ENCODE data around the gene VEZT.

DNA sequence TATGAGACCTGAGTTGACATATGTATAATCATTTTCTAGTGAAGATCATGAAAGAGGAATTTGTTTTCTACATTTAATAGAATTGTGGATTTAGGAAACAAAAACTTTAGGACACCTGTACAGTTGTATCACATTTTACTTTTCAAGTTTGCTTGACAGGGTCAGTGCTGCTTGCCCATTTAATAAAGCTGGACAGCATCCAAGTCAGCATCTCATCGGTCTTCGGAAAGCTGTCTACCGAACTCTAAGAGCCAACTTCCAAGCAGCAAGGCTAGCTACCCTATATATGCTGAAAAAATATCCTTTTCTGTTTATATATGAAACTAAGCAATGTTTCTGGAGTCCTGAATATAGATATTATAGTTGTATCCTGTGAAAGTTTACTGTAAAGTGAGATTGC is 52.3 kb downstream of the VEZT start:
- TF ChIP-seq POLR2AphosphoS5 (IDR thresholded peaks at IDR 0.05) (no peak), EP300 (IDR thresholded peaks at IDR 0.05) (no peak)
- TF ChIP-seq, protein P1, sequence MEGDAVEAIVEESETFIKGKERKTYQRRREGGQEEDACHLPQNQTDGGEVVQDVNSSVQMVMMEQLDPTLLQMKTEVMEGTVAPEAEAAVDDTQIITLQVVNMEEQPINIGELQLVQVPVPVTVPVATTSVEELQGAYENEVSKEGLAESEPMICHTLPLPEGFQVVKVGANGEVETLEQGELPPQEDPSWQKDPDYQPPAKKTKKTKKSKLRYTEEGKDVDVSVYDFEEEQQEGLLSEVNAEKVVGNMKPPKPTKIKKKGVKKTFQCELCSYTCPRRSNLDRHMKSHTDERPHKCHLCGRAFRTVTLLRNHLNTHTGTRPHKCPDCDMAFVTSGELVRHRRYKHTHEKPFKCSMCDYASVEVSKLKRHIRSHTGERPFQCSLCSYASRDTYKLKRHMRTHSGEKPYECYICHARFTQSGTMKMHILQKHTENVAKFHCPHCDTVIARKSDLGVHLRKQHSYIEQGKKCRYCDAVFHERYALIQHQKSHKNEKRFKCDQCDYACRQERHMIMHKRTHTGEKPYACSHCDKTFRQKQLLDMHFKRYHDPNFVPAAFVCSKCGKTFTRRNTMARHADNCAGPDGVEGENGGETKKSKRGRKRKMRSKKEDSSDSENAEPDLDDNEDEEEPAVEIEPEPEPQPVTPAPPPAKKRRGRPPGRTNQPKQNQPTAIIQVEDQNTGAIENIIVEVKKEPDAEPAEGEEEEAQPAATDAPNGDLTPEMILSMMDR (IDR thresholded peaks at IDR 0.05): no peak

Measured in esophagus muscularis mucosa (tissue), 4 donors.